Measurements from ENCODE around the gene DACT1.

DACT1 gene

GRCh38 chr14:58650857-58651256, 13.1 kb downstream of the DACT1 start:
- H3K4me3 ChIP-seq (ENCODE audit: control insufficient read depth, low read depth, low read length), result no peak overlapping the region
- no peak for DNase-seq (ENCODE audit: low read depth)
- TF ChIP-seq CTCF (IDR thresholded peaks at IDR 0.05; ENCODE audit: control insufficient read depth, insufficient read depth, low read depth, low read length, missing control alignments), result no peak

GRCh38 chr14:58656671-58657411, 19.1 kb downstream of the DACT1 start:
- no peak for DNase-seq (ENCODE audit: low read depth)
- TF ChIP-seq CTCF (IDR thresholded peaks at IDR 0.05; ENCODE audit: control insufficient read depth, insufficient read depth, low read depth, low read length, missing control alignments), result no peak

GRCh38 chr14:58659061-58659460, 21.3 kb downstream of the DACT1 start:
- H3K4me3 ChIP-seq (ENCODE audit: control insufficient read depth, low read depth, low read length), result no peak overlapping the region
- DNase-seq (ENCODE audit: low read depth), result no peak
- no peak for TF ChIP-seq CTCF (IDR thresholded peaks at IDR 0.05; ENCODE audit: control insufficient read depth, insufficient read depth, low read depth, low read length, missing control alignments)

More at GRCh38 chr14:58656671-58657411, 19.1 kb downstream of the DACT1 start:
- no peak overlapping the region for H3K4me3 ChIP-seq (ENCODE audit: control insufficient read depth, low read depth, low read length)

GRCh38 chr14:58659846-58660245, 22.1 kb downstream of the DACT1 start:
- DNase-seq (ENCODE audit: low read depth), result no peak
- H3K4me3 ChIP-seq (ENCODE audit: control insufficient read depth, low read depth, low read length), result no peak overlapping the region
- no peak for TF ChIP-seq CTCF (IDR thresholded peaks at IDR 0.05; ENCODE audit: control insufficient read depth, insufficient read depth, low read depth, low read length, missing control alignments)

GRCh38 chr14:58660407-58660806, 22.6 kb downstream of the DACT1 start:
- H3K4me3 ChIP-seq (ENCODE audit: control insufficient read depth, low read depth, low read length), result no peak overlapping the region
- DNase-seq (ENCODE audit: low read depth), result no peak
- TF ChIP-seq CTCF (IDR thresholded peaks at IDR 0.05; ENCODE audit: control insufficient read depth, insufficient read depth, low read depth, low read length, missing control alignments), result no peak

GRCh38 chr14:58662018-58662417, 24.3 kb downstream of the DACT1 start:
- no peak overlapping the region for H3K4me3 ChIP-seq (ENCODE audit: control insufficient read depth, low read depth, low read length)
- no peak for DNase-seq (ENCODE audit: low read depth)
- no peak for TF ChIP-seq CTCF (IDR thresholded peaks at IDR 0.05; ENCODE audit: control insufficient read depth, insufficient read depth, low read depth, low read length, missing control alignments)

Data from AG09309 (cell line).